ENCODE measurements around the gene PLS1.
"Not testable (repeated sequence)": the region's sequence is repeated elsewhere in the genome, so short reads cannot be mapped to it uniquely, and the experiment has no call there.

The PLS1 gene

GRCh38 chr3:142586803-142587406 is 9.3 kb upstream of the PLS1 start:
- TF ChIP-seq CTCF (IDR thresholded peaks at IDR 0.05): no peak
- Histone ChIP-seq H3K9me3 (no peaks in the 10 kb centered on the region), H3K4me1 (ENCODE audit: control insufficient read depth in 1 of 2, insufficient read depth in 1 of 2, low read depth in 1 of 2, low read length in 1 of 2) (no peaks in the 10 kb centered on the region), H3K36me3 (no peaks in the 10 kb centered on the region), H3K27ac (no peak overlapping the region), H3K27me3 (peaks cover 12% of the 10 kb centered on the region), H3K4me3 (ENCODE audit: low read depth in 1 of 2, low read length in 1 of 2) (no peak overlapping the region)

GRCh38 chr3:142588703-142589102 is 7.5 kb upstream of the PLS1 start:
- no peak for TF ChIP-seq CTCF (IDR thresholded peaks at IDR 0.05)
- Histone ChIP-seq H3K36me3 (no peaks in the 10 kb centered on the region), H3K9me3 (no peaks in the 10 kb centered on the region), H3K4me3 (ENCODE audit: low read depth in 1 of 2, low read length in 1 of 2) (no peak overlapping the region), H3K27ac (no peak overlapping the region), H3K27me3 (peaks cover 3% of the 10 kb centered on the region), H3K4me1 (ENCODE audit: control insufficient read depth in 1 of 2, insufficient read depth in 1 of 2, low read depth in 1 of 2, low read length in 1 of 2) (no peaks in the 10 kb centered on the region)

- not testable (repeated sequence) for H3K27me3 ChIP-seq; H3K27ac ChIP-seq; H3K4me3 ChIP-seq (ENCODE audit: low read depth in 1 of 2, low read length in 1 of 2); H3K9me3 ChIP-seq; H3K36me3 ChIP-seq
- H3K4me1 ChIP-seq (ENCODE audit: control insufficient read depth in 1 of 2, insufficient read depth in 1 of 2, low read depth in 1 of 2, low read length in 1 of 2): peaks cover 16 to 20% of the 10 kb centered on the region in 2 experiments
Observed at GRCh38 chr3:142592268-142592667, 3.9 kb upstream of the PLS1 start.

GRCh38 chr3:142595141-142595540 is 1.1 kb upstream of the PLS1 start:
- no peak for TF ChIP-seq CTCF (IDR thresholded peaks at IDR 0.05)
- Histone ChIP-seq H3K36me3 (no peaks in the 10 kb centered on the region), H3K9me3 (no peaks in the 10 kb centered on the region), H3K27me3 (no peaks in the 10 kb centered on the region), H3K4me3 (ENCODE audit: low read depth in 1 of 2, low read length in 1 of 2) (peak overlapping the region in 1 of 2 experiments; percentile 68), H3K27ac (no peak overlapping the region), H3K4me1 (ENCODE audit: control insufficient read depth in 1 of 2, insufficient read depth in 1 of 2, low read depth in 1 of 2, low read length in 1 of 2) (peaks cover 31 to 32% of the 10 kb centered on the region in 2 experiments)

GRCh38 chr3:142595581-142595950 is 627 bp upstream of the PLS1 start:
- no peaks in the 10 kb centered on the region for H3K27me3 ChIP-seq
- peaks cover 31 to 32% of the 10 kb centered on the region in 2 experiments for H3K4me1 ChIP-seq (ENCODE audit: control insufficient read depth in 1 of 2, insufficient read depth in 1 of 2, low read depth in 1 of 2, low read length in 1 of 2)
- no peaks in the 10 kb centered on the region for H3K36me3 ChIP-seq
- H3K27ac ChIP-seq: peak overlapping the region; percentile 54
- TF ChIP-seq CTCF (IDR thresholded peaks at IDR 0.05): no peak
- H3K9me3 ChIP-seq: no peaks in the 10 kb centered on the region
- peak overlapping the region; percentile 68 to 77 for H3K4me3 ChIP-seq (ENCODE audit: low read depth in 1 of 2, low read length in 1 of 2)

GRCh38 chr3:142596726-142597088 is 514 bp downstream of the PLS1 start:
- Histone ChIP-seq H3K9me3 (no peaks in the 10 kb centered on the region), H3K36me3 (no peaks in the 10 kb centered on the region), H3K4me3 (ENCODE audit: low read depth in 1 of 2, low read length in 1 of 2) (peak overlapping the region; percentile 68 to 77), H3K27ac (peak overlapping the region; percentile 54), H3K27me3 (no peaks in the 10 kb centered on the region), H3K4me1 (ENCODE audit: control insufficient read depth in 1 of 2, insufficient read depth in 1 of 2, low read depth in 1 of 2, low read length in 1 of 2) (peaks cover 31 to 32% of the 10 kb centered on the region in 2 experiments)
- TF ChIP-seq CTCF (IDR thresholded peaks at IDR 0.05): no peak
